Cortex of kidney (tissue), 1 donor: Measurements from ENCODE around the gene SSBP4.
"Not testable (repeated sequence)": the region's sequence is repeated elsewhere in the genome, so short reads cannot be mapped to it uniquely, and the experiment has no call there.

ENCODE experiments used
- DNase-seq: peaks from one replicate; lab custom pipeline; 2025; lab: John Stamatoyannopoulos, UW

The SSBP4 gene

DNA sequence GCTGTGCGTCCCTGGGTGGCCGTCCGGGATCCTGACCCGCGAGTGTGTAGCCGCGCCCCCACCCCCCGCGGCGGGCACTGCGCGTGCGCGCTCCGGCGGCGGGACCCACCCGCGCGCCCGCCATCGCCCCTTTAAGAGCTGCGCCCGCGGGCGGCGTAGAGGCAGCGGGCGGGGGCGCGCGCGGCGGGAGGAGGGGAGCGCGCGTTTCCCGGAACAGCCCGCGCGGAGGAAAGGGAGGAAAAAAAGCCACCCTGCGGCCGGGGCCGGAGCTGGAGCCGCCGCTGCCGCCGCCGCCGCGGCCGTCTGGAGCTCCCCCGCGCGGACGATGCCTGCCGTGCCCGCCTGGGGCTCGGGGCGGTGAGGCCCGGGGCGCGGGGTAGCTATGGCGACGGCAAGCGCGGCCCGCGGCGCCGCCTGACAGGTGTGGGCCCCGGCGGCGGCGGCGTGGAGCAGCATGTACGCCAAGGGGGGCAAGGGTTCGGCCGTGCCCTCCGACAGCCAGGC, at the start of gene SSBP4:
Gene SSBP4, plus strand, starts transcription at position 204 of the 504 bp plus-strand sequence. Its CDS starts 251 bp downstream, at position 455.
- DNase-seq, result no peak

DNA sequence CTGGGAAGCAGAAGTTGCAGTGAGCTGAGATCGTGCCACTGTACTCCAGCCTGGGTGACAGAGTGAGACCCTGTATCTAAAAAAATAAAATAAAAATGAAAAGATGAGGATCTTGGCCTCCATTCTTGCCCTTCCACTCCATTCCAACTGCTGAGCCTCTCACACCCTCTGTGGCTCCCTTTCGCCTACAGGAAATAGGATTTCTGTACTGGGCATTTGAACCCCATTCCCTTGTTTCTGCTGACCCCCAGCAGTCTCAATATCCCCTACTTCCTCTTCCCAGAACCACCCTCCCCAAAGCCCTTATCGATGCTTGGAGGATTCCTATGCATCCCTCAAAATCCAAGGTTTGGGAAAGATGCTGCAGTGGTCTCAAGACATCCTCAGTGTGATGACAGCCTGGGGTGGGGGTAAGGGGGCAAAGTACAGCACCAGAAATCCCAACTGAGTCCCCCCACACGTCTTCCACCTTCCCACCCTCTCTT, 45.7 kb upstream of the SSBP4 start:
- DNase-seq, result no peak

DNA sequence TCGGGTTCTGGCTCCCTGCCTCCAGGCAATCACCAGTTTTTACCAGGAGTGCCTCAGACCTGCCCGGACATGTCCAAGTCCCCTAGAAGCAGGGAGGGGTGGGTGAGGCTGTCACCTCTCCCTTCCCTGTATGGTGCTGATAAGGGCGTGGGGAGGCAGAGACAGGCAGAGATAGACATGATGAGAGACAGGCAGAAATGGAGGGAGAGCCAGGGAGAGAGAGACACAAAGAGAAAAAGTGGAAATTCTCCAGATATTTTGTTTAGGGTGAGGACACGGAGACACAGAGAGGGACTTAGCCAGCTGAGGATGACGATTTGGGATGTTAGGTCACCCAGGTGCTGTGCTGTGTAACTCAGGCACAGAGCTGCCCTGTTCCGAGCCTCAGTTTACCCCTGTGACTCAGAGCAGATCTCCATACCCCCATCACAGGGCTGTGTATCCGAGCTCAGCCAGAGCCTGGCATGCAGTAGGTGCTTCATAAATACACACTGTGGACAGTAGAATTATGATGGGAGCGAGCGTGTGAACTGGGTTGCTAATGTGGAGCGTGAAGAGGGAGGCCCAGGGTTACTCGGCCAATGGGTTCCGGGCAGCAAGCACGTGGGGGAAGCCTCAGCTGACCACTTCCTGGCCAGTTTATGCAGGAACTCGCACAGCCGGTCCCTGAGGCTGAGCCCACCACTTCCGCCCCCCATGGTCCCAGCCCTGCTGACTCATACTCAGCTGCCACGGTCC, 45.1 kb upstream of the SSBP4 start:
- no peak for DNase-seq

DNA sequence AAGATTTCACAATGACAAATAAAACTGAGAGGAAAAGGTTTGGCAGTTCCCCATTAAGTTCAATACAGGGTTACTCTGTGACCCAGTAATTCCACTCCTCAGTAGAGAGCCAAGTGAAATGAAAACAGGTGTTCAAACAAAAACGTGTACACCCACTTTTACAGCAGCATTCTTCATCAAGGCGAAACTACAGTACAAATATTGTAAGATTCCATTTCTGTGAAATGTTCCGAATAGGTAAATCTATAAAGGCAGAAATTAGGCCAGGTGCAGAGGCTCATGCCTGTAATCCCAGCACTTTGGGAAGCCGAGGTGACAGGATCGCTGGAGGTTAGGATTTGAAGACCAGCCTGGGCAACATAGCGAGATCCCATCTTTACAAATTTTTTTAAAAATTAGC, 42.2 kb upstream of the SSBP4 start:
- no peak for DNase-seq

DNA sequence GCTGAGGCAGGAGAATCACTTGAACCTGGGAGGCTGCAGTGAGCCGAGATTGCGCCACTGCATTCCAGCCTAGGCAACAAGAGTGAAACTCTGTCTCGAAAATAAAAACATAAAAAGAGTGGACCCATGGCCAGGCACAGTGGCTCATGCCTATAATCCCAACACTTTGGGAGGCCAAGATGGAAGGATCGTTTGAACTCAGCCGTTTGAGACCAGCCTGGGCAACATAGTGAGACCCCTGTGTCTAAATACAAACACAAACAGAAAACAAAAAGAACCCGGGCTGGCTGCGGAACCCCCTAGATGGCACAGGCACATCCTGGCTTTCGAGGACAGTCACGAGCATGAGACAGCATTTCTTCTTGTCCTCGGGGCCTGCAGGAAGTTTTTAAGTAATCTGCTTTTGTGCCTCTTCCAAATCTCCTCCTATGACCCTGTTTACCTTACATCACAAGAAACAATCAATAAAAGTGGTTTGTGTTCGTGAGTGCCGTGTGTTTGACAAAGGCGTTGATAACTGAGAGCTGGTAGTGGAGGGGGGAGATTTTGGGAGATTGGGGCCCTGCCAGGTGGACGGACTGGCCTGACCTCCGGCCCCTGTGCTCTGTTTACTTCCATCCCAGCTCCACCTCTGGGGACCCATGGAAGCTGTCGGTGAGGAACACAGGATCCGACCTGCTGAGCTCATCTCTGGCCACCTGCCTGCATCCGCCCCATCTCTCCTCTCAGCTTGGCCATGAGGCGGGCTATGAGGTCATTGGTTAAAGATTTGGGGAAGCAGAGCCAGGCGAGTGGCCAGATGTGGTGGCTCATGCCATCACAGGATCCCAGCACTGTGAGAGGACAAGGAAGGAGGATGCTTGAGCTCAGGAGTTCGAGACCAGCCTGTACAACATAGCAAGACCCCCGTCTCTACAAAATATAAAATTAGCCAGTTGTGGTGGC, 39.1 kb upstream of the SSBP4 start:
- no peak for DNase-seq

DNA sequence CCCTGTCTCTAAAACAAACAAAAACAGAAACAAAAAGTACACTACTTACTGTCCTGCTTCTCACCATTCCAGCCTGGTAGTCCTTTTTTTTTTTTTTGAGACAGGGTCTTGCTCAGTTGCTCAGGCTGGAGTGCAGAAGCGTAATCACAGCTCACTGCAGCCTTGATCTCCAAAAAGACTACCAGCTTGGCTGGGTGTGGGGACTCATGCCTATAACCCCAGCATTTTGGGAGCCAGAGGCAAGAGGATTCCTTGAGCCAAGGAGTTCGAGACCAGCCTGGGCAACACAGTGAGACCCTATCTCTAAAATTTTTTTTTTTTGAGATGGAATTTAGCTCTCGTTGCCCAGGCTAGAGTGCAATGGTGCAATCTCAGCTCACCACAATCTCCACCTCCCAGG, 38.4 kb upstream of the SSBP4 start:
- DNase-seq, result no peak

DNA sequence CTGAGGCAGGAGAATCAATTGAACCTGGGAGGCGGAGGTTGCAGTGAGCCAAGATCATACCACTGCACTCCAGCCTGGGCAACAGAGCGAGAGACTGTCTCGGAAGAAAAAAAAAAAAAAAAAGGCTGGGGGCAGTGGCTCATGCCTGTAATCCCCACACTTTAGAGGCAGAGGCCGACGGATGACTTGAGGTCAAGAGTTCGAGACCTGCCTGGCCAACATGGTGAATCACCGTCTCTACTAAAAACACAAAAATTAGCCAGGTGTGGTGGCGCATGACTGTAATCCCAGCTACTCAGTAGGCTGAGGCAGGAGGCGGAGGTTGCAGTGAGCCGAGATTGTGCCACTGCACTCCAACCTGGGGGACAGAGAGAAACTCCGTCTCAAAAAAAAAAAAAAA, 35.6 kb upstream of the SSBP4 start:
- DNase-seq, result not testable (repeated sequence)

DNA sequence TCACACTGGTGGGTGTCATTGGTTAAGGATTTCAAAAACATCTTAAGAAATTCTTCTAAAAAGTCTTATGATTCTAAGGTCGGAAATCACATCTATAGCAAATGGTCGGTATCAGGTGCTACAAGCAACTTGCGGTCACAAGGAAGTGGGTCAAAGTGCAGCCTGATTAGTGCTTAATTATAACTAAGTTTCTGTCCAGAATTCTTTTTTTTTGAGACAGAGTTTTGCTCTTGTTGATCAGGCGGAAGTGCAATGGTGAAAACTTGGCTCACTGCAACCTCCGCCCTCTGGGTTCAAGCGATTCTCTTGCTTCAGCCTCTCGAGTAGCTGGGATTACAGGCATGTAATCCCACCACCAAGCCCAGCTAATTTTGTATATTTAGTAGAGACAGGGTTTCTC, 34.4 kb upstream of the SSBP4 start:
- no peak for DNase-seq

DNA sequence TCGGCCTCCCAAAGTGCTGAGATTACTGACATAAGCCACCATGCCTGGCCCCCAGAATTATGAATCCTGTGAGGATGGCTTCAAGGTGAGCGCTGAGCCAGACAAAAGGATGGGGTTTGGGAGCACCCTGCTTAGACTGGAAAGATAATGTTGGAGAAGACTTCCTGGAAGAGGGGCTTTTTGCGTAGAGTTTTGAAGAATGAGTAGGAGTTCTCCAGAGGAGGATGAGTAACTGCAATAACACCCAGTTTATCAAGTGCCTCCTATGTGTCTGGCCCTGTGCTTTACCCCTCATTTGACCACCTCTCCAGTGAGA, 33.9 kb upstream of the SSBP4 start:
- no peak for DNase-seq

DNA sequence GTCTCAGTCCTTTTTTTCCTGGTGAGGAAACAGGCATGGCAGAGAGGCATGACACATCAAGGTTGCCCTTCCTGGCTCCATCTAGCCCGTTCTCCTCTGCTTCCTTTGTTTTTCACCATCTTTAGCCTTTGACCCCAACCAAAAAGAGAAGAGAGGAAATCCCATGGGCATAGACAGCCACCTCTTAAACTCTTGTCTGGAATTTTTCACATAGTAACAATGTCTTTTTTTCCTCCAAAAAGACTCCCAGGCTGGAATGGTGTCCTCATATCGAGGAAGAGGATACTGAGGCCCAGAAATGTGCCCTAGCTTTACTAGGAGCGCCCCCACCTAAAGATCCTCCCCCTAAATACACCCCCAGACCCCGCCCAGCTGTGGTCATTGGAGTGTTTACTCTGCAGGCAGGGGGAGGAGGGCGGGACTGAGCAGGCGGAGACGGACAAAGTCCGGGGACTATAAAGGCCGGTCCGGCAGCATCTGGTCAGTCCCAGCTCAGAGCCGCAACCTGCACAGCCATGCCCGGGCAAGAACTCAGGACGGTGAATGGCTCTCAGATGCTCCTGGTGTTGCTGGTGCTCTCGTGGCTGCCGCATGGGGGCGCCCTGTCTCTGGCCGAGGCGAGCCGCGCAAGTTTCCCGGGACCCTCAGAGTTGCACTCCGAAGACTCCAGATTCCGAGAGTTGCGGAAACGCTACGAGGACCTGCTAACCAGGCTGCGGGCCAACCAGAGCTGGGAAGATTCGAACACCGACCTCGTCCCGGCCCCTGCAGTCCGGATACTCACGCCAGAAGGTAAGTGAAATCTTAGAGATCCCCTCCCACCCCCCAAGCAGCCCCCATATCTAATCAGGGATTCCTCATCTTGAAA, 33.3 kb upstream of the SSBP4 start, which contains the start of gene GDF15:
Gene GDF15, plus strand, starts transcription at position 484 of the 868 bp plus-strand sequence. Its CDS starts 32 bp downstream, at position 516.
- DNase-seq, result no peak

DNA sequence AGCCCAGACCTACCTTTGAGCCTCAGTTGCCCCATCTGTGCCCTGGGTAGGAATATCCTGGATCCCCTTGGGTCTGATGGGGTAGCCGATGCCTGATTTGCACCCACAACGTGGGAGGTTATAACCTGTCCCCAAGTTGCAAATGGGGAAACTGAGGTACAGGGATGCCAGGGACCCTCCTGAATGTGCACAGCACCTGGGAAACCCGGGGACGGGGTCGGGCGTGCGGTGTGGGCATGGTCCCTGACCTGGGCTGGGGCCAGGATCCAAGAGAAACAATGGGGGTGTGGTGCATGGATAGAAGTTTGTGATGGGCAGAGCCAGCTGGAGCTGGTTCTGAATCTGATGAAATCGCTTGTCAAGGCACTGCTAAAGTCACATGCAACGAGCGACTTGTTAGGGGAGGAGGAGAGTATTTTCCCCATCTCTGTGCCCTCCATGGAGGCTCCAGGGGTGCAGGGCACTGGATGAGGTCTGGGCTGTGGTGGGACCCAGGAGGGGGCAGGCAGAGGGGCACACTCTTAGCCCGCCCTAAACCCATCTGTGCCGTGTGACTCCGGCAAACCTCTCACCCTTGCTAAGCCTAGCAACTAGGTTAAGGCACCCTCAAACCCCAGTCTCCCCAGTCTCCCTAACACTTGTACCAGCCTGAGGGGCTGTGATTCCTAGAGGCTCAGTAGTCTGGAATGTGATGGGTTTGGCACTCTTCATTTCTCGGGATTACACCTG, 32.5 kb upstream of the SSBP4 start:
- no peak for DNase-seq

DNA sequence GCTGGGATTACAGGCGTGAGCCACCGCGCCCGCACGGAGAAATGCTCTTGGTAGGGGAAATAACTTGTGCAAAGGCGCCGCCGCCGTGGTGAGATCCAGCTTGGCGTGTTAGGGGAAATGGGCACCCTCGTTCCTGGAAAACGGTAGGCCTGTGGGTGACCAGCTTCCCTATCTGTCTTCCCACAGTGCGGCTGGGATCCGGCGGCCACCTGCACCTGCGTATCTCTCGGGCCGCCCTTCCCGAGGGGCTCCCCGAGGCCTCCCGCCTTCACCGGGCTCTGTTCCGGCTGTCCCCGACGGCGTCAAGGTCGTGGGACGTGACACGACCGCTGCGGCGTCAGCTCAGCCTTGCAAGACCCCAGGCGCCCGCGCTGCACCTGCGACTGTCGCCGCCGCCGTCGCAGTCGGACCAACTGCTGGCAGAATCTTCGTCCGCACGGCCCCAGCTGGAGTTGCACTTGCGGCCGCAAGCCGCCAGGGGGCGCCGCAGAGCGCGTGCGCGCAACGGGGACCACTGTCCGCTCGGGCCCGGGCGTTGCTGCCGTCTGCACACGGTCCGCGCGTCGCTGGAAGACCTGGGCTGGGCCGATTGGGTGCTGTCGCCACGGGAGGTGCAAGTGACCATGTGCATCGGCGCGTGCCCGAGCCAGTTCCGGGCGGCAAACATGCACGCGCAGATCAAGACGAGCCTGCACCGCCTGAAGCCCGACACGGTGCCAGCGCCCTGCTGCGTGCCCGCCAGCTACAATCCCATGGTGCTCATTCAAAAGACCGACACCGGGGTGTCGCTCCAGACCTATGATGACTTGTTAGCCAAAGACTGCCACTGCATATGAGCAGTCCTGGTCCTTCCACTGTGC, 30.9 kb upstream of the SSBP4 start:
- no peak for DNase-seq

DNA sequence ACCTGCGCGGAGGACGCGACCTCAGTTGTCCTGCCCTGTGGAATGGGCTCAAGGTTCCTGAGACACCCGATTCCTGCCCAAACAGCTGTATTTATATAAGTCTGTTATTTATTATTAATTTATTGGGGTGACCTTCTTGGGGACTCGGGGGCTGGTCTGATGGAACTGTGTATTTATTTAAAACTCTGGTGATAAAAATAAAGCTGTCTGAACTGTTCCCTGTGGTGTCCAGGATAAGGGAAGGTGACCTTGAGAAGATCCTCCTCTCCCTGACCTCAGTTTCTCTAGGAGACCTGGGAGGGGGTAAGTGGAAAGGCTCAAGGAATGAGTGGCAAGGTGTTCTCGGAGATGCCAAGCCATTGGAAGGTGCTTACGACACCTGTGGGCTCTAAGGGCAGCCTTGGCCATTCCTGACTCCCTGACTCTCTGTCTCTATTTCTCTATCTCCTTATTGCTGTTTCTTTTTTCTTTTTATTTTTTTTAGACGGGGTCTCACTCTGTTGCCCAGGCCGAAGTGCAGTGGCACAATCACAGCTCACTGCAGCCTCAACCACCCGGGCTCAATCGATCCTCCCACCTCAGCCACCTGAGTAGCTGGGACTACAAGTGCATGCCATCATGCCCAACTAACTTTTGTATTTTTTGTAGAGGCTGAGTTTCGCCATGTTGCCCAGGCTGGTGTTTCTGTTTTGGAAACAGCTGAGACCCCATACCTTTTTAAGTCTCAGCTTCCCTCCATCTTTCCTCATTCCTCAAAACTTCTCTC, 30.1 kb upstream of the SSBP4 start:
- DNase-seq, result no peak

DNA sequence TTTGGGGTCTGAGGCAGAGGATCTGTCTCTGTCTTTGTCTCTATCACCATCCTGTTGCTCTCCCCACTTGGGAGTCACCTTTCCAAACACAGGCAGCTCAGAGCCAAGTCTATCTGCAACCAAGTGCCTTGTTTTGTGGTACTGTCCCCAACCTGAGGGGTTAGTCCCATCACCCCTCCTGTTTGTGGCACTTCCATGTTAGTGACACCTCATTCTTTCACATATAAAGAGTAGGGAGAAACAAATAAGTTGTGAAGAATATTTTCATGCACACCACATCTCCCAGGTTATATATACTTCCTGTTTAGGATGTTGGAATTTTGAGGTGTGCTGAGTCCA, 29.5 kb upstream of the SSBP4 start:
- no peak for DNase-seq

DNA sequence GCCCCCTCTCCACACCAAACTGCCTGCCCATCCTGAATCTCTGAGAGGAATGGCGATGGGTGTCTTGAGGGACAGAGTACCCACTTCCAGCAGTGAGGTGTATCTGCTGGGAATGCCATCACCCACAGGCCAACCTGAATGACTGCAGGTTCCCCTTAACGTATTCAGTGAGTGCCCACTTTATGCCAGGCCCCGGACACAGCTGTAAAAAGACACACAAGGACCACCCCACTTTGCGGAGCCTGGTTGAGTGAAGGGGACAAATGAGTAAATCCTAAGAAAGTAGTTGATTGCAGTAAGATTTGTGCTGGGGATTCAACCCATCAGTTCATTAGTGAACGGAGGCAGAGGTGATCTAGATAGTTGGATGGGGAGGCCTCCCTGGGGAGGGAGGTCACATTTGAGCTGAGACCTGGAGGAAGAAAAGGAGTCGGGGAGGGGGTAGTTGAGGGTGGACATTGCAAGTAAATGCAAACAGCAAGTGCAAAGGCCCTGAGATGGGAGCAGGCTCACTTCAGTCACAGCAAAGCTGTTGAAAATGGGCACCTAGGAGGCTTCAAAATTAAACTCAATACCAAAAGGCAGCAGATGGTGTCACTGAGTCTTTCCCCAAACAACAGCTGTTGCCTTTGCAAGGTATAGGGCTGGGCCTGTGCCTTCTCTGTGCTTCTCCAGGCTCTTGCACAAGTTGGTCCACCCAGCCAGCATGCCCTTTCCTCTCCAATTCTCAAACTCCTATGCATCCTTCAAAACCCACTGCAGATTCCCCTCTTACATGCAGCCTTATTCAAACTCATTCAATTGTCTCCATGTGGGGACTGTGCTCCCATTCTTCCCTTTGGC, 28.9 kb upstream of the SSBP4 start:
- DNase-seq, result no peak

DNA sequence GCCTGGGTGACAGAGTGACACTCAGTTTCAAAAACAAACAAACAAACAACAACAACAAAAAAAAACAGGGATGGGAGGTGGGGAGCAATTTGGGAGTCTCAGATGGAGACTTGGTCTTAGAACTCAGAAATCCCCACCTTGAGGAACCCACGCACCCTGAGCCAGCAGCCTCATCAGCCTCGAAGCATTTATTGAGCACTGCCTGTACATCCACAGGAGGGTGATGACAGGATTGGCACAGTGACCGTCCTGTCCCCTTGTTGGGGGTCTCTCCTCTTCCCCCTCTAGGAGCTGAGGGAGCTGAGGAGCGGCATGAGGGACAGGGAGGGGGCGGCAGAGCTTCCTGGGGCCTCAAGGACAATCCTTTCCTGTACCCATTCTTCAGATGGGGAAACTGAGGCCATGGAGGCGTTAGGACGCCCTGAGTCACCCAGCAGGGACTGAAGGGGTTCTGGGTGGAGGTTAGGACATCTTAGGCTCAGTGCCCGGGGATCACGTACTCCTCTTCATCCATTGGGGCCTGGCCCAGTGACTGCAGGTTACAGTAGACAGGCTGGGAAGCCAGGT, 27.6 kb upstream of the SSBP4 start:
- no peak for DNase-seq

DNA sequence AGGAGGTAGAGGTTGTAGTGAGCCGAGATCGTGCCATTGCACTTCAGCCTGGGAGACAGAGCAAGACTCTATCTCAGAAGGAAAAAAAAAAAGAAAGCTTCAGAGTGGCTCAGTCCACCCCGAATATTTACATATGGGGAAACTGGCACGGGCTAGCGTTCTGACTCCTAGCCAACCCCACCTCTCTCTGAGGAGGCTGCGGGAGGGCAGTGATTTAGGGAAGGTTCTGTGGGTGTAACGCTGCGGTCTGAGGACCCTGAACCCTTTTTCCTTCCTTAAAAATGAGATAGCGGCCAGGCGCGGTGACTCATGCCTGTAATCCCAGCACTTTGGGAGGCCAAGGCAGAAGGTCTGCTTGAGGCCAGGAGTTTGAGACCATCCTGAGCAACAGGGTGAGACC, 26.8 kb upstream of the SSBP4 start:
- DNase-seq, result no peak

DNA sequence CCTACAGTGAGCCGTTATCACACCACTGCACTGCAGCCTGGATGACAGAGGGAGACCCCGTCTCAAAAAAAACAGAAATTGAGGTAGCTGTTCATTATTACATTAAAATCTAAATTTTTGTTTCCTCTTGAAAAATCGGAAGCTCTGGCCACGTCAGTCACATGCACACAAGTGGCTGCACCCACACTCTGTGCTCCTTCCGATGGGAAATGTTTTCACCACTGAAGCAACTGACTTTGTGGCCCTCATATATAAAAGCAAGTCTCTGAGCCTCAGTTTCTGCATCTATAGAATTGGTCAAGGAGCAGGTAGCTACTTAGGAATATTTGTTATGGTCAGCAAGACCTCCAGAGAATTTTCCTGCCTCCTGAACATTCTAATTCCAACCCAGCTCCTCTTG, 26.3 kb upstream of the SSBP4 start:
- no peak for DNase-seq
